ENCODE measurements around the gene CCM2. TPM values are rescaled to one million over a fixed set of nuclear protein-coding genes. Genes with fewer than 3 reads are reported as not detected.

The CCM2 gene
- total and polyA plus RNA-seq, 4 donors = 21.7 to 57.6 (median 51.1) TPM

DNA sequence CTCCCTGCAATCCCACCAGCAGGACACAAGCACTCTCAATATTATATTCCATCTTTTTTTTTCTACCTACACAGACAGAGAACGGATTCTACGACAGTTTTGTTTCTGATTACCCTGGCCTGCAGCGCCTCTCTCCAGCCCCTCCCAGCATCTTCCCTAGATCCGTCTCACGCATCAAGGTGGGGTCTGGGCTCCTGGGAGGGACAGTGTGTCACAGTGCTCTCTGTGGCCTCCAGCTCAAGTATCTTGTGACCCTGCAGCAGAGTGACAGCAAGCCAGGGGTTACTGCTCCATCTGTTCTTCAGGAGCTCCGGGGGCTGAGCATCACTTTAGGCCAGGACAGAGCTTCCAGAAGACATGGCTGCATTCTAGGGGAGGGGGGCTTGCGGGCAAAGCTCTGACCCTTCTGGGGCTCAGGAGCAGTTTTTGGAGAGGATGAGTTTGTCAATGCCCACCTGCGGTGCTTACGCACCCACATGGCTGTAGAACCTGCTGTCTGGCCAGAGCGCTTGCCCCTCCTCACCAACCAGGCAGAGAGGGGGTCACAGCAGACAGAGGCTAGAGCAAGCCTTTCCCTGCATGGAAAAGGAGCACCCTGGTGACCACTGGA lies 43.7 kb upstream of the CCM2 start:
- no peak for ATAC-seq (ENCODE audit: insufficient read depth, low FRiP score)
- H3K36me3 ChIP-seq (ENCODE audit: control insufficient read depth in 4 of 4, insufficient read depth in 4 of 4, low read length in 4 of 4) = no peaks in the 10 kb centered on the region
- H3K4me3 ChIP-seq = no peak overlapping the region
- H3K4me1 ChIP-seq (ENCODE audit: control insufficient read depth in 5 of 5, insufficient read depth in 5 of 5, low read length in 5 of 5) = no peaks in the 10 kb centered on the region
- H3K9ac ChIP-seq (ENCODE audit: insufficient read depth in 1 of 2, low read length in 2 of 2) = no peak overlapping the region
- H3K9me3 ChIP-seq (ENCODE audit: control insufficient read depth in 4 of 4, insufficient read depth in 3 of 4, low read length in 3 of 4) = no peaks in the 10 kb centered on the region
- TF ChIP-seq, protein P1, sequence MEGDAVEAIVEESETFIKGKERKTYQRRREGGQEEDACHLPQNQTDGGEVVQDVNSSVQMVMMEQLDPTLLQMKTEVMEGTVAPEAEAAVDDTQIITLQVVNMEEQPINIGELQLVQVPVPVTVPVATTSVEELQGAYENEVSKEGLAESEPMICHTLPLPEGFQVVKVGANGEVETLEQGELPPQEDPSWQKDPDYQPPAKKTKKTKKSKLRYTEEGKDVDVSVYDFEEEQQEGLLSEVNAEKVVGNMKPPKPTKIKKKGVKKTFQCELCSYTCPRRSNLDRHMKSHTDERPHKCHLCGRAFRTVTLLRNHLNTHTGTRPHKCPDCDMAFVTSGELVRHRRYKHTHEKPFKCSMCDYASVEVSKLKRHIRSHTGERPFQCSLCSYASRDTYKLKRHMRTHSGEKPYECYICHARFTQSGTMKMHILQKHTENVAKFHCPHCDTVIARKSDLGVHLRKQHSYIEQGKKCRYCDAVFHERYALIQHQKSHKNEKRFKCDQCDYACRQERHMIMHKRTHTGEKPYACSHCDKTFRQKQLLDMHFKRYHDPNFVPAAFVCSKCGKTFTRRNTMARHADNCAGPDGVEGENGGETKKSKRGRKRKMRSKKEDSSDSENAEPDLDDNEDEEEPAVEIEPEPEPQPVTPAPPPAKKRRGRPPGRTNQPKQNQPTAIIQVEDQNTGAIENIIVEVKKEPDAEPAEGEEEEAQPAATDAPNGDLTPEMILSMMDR (IDR thresholded peaks at IDR 0.05; ENCODE audit: control extremely low read depth, extremely low read depth) = no peak
- no peaks in the 10 kb centered on the region for H3K27me3 ChIP-seq (ENCODE audit: control insufficient read depth in 3 of 3, insufficient read depth in 3 of 3, low read length in 2 of 3)
- no peak for DNase-seq
- 91 to 95% methylated on average over 10 of the region's 10 CpGs for WGBS, 2 donors
- no peak overlapping the region for H3K27ac ChIP-seq (ENCODE audit: low read depth in 1 of 2, low read length in 1 of 2)

DNA sequence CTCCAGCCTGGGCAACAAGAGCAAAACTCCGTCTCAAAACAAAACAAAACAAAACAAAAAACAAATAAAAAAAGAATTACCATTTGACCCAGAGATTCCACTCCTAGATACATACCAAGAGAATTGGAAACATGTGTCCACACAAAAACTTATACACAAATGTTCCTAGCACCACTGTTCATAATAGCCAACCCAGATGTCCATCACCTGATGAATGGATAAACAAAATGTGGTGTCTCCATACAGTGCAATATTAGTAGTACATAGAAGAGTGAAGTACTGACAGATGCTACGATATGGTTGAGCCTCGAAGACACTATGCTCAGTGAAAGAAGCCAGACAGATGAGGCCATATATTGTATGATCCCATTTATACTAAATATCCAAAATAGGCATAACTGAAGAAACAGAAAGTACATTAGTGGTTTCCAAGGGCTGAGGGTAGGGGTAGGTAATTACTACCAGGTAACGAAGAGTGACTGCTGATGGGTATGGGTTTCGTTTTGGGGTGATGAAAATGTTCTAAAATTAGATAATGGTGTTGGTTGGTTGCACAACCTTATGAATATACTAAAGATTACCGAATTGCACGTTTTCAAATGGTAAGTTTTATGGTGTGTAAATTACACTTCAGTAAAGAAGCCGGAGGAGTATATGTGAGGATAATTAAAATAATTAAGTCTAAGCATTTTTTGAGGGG lies 41.2 kb upstream of the CCM2 start:
- no peak overlapping the region for H3K9ac ChIP-seq (ENCODE audit: insufficient read depth in 1 of 2, low read length in 2 of 2)
- H3K9me3 ChIP-seq (ENCODE audit: control insufficient read depth in 4 of 4, insufficient read depth in 3 of 4, low read length in 3 of 4) = no peaks in the 10 kb centered on the region
- peaks cover 0 to 3% (median 0%) of the 10 kb centered on the region in 5 donors for H3K4me1 ChIP-seq (ENCODE audit: control insufficient read depth in 5 of 5, insufficient read depth in 5 of 5, low read length in 5 of 5)
- peaks cover 0 to 10% (median 0%) of the 10 kb centered on the region in 3 donors for H3K27me3 ChIP-seq (ENCODE audit: control insufficient read depth in 3 of 3, insufficient read depth in 3 of 3, low read length in 2 of 3)
- ATAC-seq (ENCODE audit: insufficient read depth, low FRiP score) (no peak), DNase-seq (no peak)
- TF ChIP-seq, protein P1 (IDR thresholded peaks at IDR 0.05; ENCODE audit: control extremely low read depth, extremely low read depth) = no peak
- H3K4me3 ChIP-seq = no peak overlapping the region
- 56 to 62% methylated on average over 8 of the region's 8 CpGs for WGBS, 2 donors
- H3K36me3 ChIP-seq (ENCODE audit: control insufficient read depth in 4 of 4, insufficient read depth in 4 of 4, low read length in 4 of 4) = peaks cover 0 to 2% (median 0%) of the 10 kb centered on the region in 4 donors
- no peak overlapping the region for H3K27ac ChIP-seq (ENCODE audit: low read depth in 1 of 2, low read length in 1 of 2)

DNA sequence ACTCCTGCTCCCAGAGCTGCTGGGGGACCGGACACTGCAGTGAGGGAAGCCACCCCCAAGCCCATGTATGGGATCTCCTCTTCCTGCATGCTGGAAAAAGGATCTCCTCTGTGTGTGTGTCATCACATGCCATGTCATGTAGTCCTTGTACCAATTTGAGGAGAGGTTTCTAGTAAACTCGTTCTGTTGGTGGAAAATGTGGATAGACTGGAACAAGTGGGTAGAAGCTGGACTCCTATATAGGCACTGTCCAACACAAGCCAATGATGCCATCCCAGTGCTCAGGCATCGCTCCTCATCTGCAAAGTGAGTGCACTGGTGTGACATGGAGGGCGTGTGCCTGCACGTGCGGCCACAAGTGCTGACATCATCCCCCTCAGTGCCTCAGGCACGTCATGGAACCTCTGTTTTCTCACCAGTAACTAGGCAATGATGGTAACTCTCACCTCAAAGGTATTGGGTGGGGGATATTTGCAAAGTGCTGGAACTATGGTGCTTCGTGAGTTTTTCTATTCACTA lies 40.5 kb upstream of the CCM2 start:
- Histone ChIP-seq H3K4me3 (no peak overlapping the region), H3K36me3 (ENCODE audit: control insufficient read depth in 4 of 4, insufficient read depth in 4 of 4, low read length in 4 of 4) (peaks cover 0 to 4% (median 0%) of the 10 kb centered on the region in 4 donors), H3K9ac (ENCODE audit: insufficient read depth in 1 of 2, low read length in 2 of 2) (no peak overlapping the region), H3K27me3 (ENCODE audit: control insufficient read depth in 3 of 3, insufficient read depth in 3 of 3, low read length in 2 of 3) (peaks cover 0 to 11% (median 0%) of the 10 kb centered on the region in 3 donors), H3K4me1 (ENCODE audit: control insufficient read depth in 5 of 5, insufficient read depth in 5 of 5, low read length in 5 of 5) (peaks cover 0 to 3% (median 0%) of the 10 kb centered on the region in 5 donors), H3K27ac (ENCODE audit: low read depth in 1 of 2, low read length in 1 of 2) (no peak overlapping the region), H3K9me3 (ENCODE audit: control insufficient read depth in 4 of 4, insufficient read depth in 3 of 4, low read length in 3 of 4) (no peaks in the 10 kb centered on the region)
- TF ChIP-seq, protein P1 (IDR thresholded peaks at IDR 0.05; ENCODE audit: control extremely low read depth, extremely low read depth) = no peak
- 61 to 66% methylated on average over 8 of the region's 8 CpGs for WGBS, 2 donors
- ATAC-seq (ENCODE audit: insufficient read depth, low FRiP score) (no peak), DNase-seq (no peak)

Measured in lung (tissue), 12 donors.